Fibroblast of the aortic adventitia (primary cell): Measurements from ENCODE around the gene WASL. TPM values are rescaled to one million over a fixed set of nuclear protein-coding genes. Genes with fewer than 3 reads are reported as not detected.

Experiments
- DNase-seq: peaks from one replicate; pipeline ENCODE4 v3.0.0-alpha.2; 2010; ENCODE audit warnings: low read depth
- H3K4me3 ChIP-seq: 2 replicates; pipeline ENCODE4 v1.5.1; 2011; ENCODE audit warnings: low read depth, mild to moderate bottlenecking, control low read depth, low read length, moderate library complexity
- CTCF ChIP-seq: IDR thresholded peaks from 2 replicates; pipeline ENCODE4 v1.5.1; 2011; ENCODE audit warnings: mild to moderate bottlenecking, low read length, control low read depth, inconsistent platforms; ENCODE audit not compliant: insufficient read depth
- total RNA-seq: library from RNA; depleted of rRNA; stranded (reverse); fragments of >200 nt; gene quantifications from 2 replicates; pipeline ENCODE4 v1.2.3, GENCODE V29; 2012; ENCODE audit warnings: low replicate concordance

The WASL gene
- total RNA-seq, 1 donor = 31.9 TPM

- no peak for DNase-seq
- H3K4me3 ChIP-seq = no peak overlapping the region
- TF ChIP-seq CTCF = no peak
These were observed 71.6 kb downstream of the WASL start for GRCh38 chr7:123677061-123677715.

GRCh38 chr7:123675181-123675473 is 73.7 kb downstream of the WASL start:
- no peak overlapping the region for H3K4me3 ChIP-seq
- TF ChIP-seq CTCF = no peak
- DNase-seq = peak; percentile 68

GRCh38 chr7:123674399-123675180 is 74.2 kb downstream of the WASL start:
- TF ChIP-seq CTCF = no peak
- DNase-seq = peak; percentile 62
- no peak overlapping the region for H3K4me3 ChIP-seq

- TF ChIP-seq CTCF = no peak
- no peak overlapping the region for H3K4me3 ChIP-seq
- DNase-seq = no peak
These were observed 74.9 kb downstream of the WASL start for GRCh38 chr7:123673752-123674398.

GRCh38 chr7:123673137-123673732 is 75.6 kb downstream of the WASL start:
- TF ChIP-seq CTCF = no peak
- no peak overlapping the region for H3K4me3 ChIP-seq
- no peak for DNase-seq

- H3K4me3 ChIP-seq = no peak overlapping the region
- no peak for TF ChIP-seq CTCF
- no peak for DNase-seq
These were observed 79.3 kb downstream of the WASL start for GRCh38 chr7:123669485-123669884.
